NB4 (cell line): ENCODE measurements around the gene EVC.

Experiments
- CTCF ChIP-seq: IDR thresholded peaks from one replicate; pipeline ENCODE4 v1.5.1; 2012; ENCODE audit warnings: low read depth, low read length
- MYC ChIP-seq: IDR thresholded peaks from 2 replicates; pipeline ENCODE4 v1.6.1; 2011; ENCODE audit warnings: low read depth, low read length
- POLR2A ChIP-seq: IDR thresholded peaks from 2 replicates; pipeline ENCODE4 v1.6.1; 2011; ENCODE audit warnings: mild to moderate bottlenecking; ENCODE audit not compliant: insufficient read length; ENCODE audit errors: extremely low read depth
- TF ChIP-seq, protein P1 (sequence below): IDR thresholded peaks from 2 replicates; pipeline ENCODE4 v1.6.1; 2011; ENCODE audit warnings: low read depth, low read length

- TF ChIP-seq CTCF: no peak
- TF ChIP-seq, protein P1, sequence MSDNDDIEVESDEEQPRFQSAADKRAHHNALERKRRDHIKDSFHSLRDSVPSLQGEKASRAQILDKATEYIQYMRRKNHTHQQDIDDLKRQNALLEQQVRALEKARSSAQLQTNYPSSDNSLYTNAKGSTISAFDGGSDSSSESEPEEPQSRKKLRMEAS: no peak
- no peak for TF ChIP-seq POLR2A
- no peak for TF ChIP-seq MYC
These were observed 88.4 kb downstream of the EVC start for GRCh38 chr4:5799406-5799805.
